IPS-11a (cell line): ENCODE measurements around the gene SUSD5.

ENCODE experiments used
- H3K4me3 ChIP-seq: one replicate; pipeline ENCODE4 v1.5.1; 2013; ENCODE audit warnings: low read depth, low read length, control low read depth

The SUSD5 gene

DNA sequence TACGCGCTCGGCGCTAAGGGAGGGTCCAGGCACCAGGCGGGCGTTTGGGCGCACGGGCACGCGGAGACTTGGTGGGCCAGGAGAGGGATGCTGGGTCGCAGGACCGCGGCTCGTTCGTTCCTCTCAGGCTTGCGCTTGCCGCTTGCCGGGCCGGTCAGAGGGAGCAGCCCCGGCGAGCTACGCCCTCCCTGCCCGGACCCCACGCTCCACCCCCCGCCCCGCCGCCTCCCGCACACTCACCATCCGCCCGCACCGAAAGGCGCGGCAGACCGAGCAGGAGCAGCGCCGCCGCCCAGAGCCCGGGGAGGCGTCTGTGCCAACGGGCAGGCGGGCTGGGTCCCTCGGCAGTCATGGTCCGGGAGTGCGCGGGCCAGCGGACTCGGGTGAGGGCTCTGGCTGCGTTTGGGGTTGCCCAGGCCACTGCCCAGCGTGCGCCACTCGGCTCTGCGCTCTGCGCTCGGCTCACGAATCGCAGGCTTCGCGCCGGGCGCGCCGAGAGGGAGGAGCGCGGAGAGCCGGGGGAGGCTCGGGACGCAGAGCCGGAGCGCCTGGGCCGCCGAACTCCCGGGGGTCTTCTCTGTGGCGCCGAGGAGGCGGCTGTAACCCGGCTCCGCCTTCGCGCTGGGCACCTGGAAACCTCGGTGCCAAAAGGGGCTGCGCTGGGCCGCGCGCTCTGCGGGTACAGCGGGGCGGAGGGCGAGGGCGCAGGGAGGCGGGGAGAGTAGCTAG, at the start of gene SUSD5:
SUSD5 (minus strand) TSS at position 365 of the 729 bp plus-strand sequence; CDS start at position 352, 13 bp downstream.
- peak within 1 kb of the TSS; percentile 62 for H3K4me3 ChIP-seq

GRCh38 chr3:33260104-33260503, 41.5 kb upstream of the SUSD5 start:
- H3K4me3 ChIP-seq, result no peak overlapping the region

DNA sequence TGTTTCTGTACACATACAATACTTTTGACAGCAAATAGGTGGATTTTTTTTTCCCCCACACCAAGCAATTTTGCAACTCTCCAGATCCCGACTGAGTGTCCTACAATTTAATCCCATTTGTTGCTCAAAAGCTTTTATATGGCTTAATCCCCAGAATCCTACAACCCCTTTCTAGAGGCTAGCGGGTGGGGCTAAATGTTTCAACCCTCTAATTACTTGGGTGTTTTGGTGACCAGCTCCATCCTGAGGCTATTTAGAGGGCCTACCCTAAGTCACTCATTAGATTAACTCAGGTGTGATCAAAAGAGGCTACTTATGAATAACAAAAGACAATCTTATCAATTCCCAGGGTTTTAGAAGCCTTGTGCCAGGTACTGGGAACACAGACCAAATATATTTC, 37.6 kb upstream of the SUSD5 start:
- no peak overlapping the region for H3K4me3 ChIP-seq

DNA sequence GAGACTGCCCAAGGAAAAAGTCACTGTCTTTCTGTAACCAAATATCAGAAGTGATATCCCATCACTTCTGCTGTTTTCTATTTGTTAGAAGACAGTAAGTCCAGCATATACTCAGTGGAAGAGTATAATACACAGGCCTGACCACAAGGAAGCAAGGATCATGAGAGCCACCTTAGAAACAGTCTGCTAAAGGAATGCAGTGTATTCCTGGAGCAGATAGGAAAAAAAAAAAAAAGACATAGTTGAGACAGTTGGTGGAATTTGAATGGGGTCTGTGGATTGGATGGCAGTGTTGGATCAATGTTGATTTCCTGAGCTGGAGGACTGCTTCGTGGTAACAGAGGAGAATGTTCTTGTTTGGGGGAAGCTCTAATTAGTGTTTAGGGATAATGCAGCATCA, 32.1 kb upstream of the SUSD5 start:
- H3K4me3 ChIP-seq, result no peak overlapping the region

GRCh38 chr3:33246786-33247185, 28.2 kb upstream of the SUSD5 start:
- H3K4me3 ChIP-seq, result no peak overlapping the region

DNA sequence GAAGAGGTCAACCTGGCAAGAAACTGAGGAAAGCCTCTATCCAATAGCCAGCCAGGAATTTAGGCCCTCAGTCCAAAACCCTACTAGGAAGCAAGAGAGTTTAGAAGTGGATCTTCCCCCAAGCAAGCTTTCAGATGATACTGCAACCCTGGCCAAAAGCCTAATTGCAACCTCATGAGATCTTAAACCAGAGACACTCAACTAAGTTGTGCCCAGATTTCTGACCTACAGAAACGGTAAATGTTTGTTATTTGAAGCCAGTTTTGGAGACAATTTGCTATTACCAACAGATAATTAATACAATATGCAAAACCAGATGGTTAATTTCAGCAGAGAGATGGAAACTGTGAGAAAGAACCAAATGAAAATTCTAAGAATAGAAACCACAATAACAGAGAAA, 21.7 kb upstream of the SUSD5 start:
- H3K4me3 ChIP-seq, result no peak overlapping the region

DNA sequence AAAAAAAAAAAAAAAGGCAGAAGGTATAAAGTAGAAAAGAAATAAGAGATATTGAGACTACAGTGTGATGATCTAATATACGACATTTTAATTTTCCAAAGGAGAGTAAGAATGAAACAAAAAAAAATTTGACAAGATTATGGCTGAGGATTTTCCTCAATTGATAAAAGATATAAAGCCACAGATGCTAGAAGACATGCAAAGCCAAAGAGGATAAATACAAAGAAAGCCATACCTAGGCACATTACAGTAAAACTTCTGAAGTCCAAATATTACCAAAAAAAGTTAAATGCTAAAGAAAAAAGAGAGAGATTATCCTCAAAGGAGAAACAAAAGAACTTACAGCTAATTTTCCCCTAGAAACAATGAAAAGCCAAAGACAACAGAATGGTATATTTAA, 20.3 kb upstream of the SUSD5 start:
- H3K4me3 ChIP-seq, result no peak overlapping the region

DNA sequence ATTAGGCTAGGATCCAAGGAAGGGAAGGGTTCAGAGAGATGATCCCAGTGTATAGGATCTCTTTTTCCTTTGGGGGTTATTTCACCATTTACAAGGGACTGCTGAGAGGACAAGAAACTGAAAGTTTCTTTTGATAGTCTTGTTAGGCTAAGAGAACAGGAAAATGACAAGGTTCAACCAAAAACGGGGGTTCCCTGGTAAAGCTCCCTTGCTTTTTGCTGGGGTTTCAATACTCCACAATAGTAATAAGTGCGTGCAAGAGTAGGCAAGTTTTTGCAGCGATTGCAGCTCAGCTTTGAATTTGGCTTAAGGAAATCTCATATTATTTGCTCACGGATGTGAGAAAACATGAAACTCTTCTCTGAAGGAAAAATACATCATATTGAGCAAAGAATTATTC, 18.8 kb upstream of the SUSD5 start:
- no peak overlapping the region for H3K4me3 ChIP-seq

DNA sequence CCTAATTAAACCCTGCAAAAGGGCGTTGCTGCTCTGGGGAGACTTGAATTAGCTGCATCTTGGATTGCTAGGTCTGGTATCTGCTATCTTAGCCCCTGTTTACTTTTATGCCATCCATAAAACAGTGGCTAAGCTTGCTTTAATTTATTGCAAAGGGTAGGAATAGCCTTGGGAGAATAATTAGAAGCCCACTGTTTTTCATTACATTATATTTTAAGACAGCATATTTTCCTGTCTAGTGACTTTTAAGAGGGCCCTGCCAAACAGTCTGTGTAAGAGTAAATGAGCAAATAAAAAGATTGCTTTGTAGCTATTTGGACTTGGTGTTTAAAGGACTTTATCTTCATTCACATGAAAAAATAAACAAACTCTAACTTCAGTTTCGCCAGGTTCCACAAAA, 17.4 kb upstream of the SUSD5 start:
- no peak overlapping the region for H3K4me3 ChIP-seq

- no peak overlapping the region for H3K4me3 ChIP-seq
Measured at GRCh38 chr3:33233884-33234283, 15.3 kb upstream of the SUSD5 start.

- H3K4me3 ChIP-seq, result no peak overlapping the region
Measured at GRCh38 chr3:33231756-33232465, 13.3 kb upstream of the SUSD5 start.

DNA sequence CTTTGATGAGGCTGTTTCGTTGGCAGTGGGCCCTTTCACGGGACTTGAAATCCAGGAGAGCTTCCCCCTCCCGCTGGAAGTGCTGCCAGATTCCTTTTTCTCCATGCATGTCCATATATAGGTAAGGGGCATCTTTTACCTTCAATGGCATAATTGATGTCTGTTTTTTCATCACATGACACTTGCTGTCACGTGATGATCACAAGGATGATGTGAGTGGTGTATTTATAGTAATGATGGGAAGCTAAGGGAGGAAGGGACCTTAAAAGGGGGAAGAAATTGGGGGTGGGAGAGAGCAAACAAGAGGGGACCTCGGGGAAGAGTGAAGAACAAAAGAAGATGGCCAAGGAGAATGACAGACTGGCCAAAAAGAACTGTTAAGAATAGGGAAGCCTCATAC, 11.3 kb upstream of the SUSD5 start:
- H3K4me3 ChIP-seq, result no peak overlapping the region

DNA sequence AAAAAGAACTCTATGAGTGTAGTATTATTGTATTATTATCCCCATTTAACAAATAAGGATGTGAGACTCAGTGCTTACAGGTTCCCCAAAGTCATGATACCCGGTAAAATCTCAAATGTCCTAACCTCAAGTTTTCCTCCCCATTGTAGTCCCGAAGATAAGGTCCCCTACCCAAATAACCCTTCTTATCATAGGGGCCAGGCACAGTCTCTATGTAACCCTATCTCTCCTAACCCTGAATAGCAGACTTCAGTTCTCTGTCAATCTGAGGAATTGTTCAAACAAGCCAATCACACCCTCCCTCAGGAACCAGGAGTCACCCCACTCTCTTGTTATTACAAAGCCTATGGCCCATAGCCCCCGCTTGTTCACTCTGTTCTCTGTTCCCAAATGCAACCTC, 10.5 kb upstream of the SUSD5 start:
- H3K4me3 ChIP-seq, result no peak overlapping the region

DNA sequence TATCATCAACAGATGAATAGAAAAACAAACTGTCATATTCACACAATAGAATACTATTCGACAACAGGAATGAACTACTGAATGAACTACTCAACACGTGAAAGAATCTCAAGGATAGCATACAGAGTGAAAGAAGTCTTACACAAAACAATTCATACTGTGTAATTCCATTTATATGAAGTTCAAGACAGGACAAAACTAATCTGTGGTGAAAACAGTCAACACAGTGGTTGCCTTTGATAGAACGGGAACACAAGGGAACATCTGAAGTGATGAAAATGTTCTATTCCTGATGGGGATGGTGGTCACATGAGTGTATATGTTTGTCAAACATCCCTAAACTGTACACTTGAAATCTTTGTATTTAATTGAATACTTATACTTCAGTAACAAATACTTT, 2.6 kb upstream of the SUSD5 start:
- H3K4me3 ChIP-seq, result no peak overlapping the region

DNA sequence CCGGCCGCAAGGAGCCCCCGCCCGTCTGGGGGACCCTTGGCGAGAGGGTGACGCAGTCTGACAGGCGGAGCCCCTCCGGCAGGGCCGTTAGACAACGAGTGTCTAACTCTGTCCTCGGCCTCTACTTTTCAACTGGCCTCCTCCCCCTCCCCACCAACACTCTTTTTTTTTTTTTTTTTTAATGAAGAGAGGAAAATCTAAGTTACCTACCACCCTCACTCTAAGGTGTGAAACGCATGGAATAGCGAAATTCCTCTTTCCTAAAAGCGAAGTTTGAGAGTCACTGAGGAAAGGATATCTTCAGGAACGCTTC, 521 bp upstream of the SUSD5 start:
- peak overlapping the region; percentile 62 for H3K4me3 ChIP-seq

- H3K4me3 ChIP-seq, result peak overlapping the region; percentile 62
Measured at GRCh38 chr3:33217866-33218445, 654 bp downstream of the SUSD5 start.

DNA sequence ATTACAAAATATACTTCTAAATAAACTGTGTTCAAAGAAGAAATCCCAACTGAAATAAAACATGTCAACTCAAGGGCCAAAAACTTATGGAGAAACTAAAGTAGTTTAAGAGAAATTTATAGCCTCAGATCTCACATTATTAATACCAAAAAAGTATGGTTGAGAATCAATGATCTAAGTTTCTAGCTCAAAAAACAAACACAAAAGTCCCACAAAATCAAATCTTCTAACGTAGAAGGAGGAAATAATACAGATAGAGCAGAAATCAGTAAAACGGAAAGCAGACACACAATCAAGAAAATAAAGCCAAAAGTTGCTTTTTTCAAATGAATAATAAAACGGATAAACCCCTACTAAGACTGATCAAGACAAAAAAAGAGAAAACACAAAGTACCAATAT, 2.9 kb downstream of the SUSD5 start:
- H3K4me3 ChIP-seq, result no peak overlapping the region

GRCh38 chr3:33212406-33212805, 6.2 kb downstream of the SUSD5 start:
- no peak overlapping the region for H3K4me3 ChIP-seq

DNA sequence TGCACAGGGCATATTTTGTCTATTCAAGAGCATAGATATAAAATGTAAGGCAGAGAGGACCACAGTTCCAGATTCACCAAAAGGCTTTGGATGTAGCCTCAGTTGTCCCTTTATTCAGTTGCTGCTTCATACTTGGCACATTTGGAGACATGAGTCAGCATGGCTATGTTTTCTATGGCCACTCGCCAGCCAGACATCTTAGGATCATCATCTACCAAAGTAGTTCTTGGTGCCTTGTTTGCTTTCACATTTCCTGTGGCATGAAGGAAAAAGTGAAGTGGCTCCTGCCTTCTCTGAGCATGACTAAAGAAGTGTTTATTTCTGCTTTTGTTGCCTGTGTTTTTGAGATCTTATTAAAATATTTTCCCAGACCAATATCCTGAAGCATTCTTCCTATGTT, 7.2 kb downstream of the SUSD5 start:
- no peak overlapping the region for H3K4me3 ChIP-seq

DNA sequence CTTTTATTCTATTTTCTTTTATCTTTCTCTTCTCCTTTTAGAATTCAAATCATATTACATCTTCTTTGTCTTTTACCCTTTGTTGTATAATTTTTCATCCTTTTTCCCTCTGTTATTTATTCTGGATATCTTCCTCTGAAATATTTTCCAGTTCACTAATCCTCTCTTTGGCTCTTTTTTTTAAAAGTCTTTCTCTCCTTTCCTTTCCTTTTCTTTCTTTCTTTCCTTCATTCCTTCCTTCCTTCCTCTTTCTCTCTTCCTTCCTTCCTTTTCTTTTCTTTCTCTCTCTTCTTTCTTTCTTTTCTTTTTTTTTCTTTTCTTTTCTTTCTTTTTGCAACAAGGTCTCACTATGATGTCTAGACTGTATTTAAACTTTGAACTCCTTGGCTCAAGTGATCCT, 9.3 kb downstream of the SUSD5 start:
- H3K4me3 ChIP-seq, result no peak overlapping the region

GRCh38 chr3:33202711-33203457, 15.7 kb downstream of the SUSD5 start:
- no peak overlapping the region for H3K4me3 ChIP-seq

DNA sequence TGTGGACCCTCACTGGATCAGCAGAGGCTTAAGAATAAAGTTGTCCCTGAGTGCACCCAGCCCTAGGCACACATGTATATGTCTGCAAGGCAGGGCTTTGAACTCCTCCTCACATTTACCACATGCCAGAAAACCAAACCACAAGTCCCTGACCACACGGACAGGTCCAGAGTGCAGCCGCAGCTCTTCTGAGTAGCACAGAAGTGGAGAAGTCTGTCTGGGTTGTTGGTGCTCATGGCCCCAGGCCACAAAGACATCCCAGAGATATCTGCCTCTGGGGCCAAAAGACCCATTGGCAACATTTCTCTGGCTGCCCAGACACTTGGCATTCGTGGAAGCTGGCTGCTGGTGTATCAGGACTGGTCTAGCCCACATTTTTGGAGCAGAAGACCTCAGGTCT, 17.4 kb downstream of the SUSD5 start:
- H3K4me3 ChIP-seq, result no peak overlapping the region
